ENCODE measurements around the gene CIROP.
A peak's percentile ranks its signal among the peaks of the same experiment; 100 is the strongest.

CIROP gene

GRCh38 chr14:23129759-23130316 lies 25.0 kb upstream of the CIROP start:
- DNase-seq: no peak

- no peak for DNase-seq
These were observed 24.4 kb upstream of the CIROP start for GRCh38 chr14:23128969-23129758.

- DNase-seq: no peak
These were observed 23.1 kb upstream of the CIROP start for GRCh38 chr14:23127861-23128260.

GRCh38 chr14:23126548-23127278 lies 21.9 kb upstream of the CIROP start:
- no peak for DNase-seq

- no peak for DNase-seq
These were observed 21.2 kb upstream of the CIROP start for GRCh38 chr14:23125933-23126524.

- DNase-seq: no peak
These were observed 20.2 kb upstream of the CIROP start for GRCh38 chr14:23125011-23125410.

GRCh38 chr14:23124337-23124954 lies 19.7 kb upstream of the CIROP start:
- no peak for DNase-seq

- DNase-seq: peak; percentile 91
These were observed 18.6 kb upstream of the CIROP start for GRCh38 chr14:23123419-23123818.

- DNase-seq: no peak
These were observed 17.3 kb upstream of the CIROP start for GRCh38 chr14:23122086-23122485.

GRCh38 chr14:23121361-23121771 lies 16.6 kb upstream of the CIROP start:
- no peak for DNase-seq

GRCh38 chr14:23120541-23121251 lies 15.9 kb upstream of the CIROP start:
- peak; percentile 84 for DNase-seq

- DNase-seq: no peak
These were observed 14.9 kb upstream of the CIROP start for GRCh38 chr14:23119363-23120327.

GRCh38 chr14:23118506-23119362 lies 13.9 kb upstream of the CIROP start, which contains the start of gene CEBPE:
TSS of gene CEBPE (minus strand) at chr14:23119255. CDS start at chr14:23119091, 164 bp downstream.
- no peak for DNase-seq

GRCh38 chr14:23117371-23118020 lies 12.7 kb upstream of the CIROP start:
- no peak for DNase-seq

- no peak for DNase-seq
These were observed 11.1 kb upstream of the CIROP start for GRCh38 chr14:23115918-23116317.

GRCh38 chr14:23115039-23115731 lies 10.4 kb upstream of the CIROP start:
- DNase-seq: no peak

- DNase-seq: no peak
These were observed 9.9 kb upstream of the CIROP start for GRCh38 chr14:23114669-23115038.

- DNase-seq: no peak
These were observed 9.3 kb upstream of the CIROP start for GRCh38 chr14:23114120-23114458.
